ENCODE measurements around the gene GRM5.

DNA sequence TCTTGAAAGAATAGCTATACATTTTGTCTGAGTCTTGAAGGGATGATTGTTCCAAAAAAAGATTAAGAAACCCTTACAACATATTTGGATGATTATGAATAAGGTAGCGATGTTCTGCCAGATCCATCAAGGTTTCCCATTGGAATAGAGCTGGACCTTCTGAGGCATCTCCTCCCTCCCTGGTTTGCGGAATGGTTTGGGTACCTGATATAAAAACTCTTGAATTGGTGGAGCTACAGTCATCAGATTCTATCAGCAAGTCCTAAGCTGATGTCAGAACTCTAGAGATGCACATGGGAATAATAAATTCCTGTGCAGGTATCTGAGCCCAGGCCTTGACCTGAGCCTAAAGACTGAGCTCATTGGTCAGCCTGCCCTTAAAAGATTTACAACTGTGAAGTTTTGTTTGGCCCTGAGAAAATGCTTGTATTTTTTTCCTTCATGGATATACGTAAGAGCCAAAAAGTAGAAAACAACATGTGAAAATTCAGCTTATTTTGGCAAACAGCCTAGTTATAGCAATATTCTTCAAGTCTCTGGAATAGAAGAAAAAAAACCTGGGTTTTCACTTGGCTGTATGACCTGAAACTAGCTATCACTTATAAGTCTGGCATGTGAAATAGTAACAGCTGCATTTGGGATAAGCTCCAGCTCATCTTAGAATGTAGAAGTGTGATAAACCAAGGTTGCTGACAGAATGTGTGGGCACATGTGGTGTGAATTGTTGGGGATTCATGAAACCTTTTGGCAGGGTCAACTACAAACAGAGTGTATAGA is 462.5 kb downstream of the GRM5 start:
- TF ChIP-seq EZH2 (IDR thresholded peaks at IDR 0.05; ENCODE audit: borderline replicate concordance, low read length) (no peak), CTCF (IDR thresholded peaks at IDR 0.05; ENCODE audit: low read length) (no peak)
